ENCODE measurements around the gene FABP7.

DNA sequence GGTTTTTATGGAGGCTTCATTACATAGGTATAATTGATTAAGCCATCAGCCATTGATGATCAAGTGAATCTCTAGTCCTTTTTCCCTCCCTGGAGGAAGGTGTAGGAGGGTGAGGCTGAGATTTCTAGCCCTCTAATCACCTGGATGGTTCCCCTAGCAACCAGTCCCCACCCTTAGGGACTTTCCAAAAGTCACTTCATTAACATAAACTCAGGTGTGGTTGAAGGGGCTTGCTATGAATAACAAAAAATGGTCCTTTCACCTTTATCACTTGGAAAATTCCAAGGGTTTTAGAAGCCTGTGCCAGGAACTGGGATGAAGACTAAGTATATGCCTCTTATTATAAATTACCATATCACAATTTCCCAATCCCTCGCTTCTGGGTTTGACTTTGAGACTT lies 49.9 kb downstream of the FABP7 start:
- TF ChIP-seq POLR2AphosphoS5 (IDR thresholded peaks at IDR 0.05; ENCODE audit: low read depth, low read length) (no peak), SIN3A (IDR thresholded peaks at IDR 0.05; ENCODE audit: low read depth) (no peak), EZH2 (IDR thresholded peaks at IDR 0.05) (no peak), EZH2phosphoT487 (IDR thresholded peaks at IDR 0.05; ENCODE audit: borderline replicate concordance) (no peak), POLR2A (IDR thresholded peaks at IDR 0.05; ENCODE audit: borderline replicate concordance, extremely low read depth, insufficient read depth, insufficient read length) (no peak), RAD21 (IDR thresholded peaks at IDR 0.05; ENCODE audit: low read depth) (no peak), SP1 (IDR thresholded peaks at IDR 0.05; ENCODE audit: low read depth) (no peak), YY1 (IDR thresholded peaks at IDR 0.05; ENCODE audit: extremely low read depth, insufficient replicate concordance, low read depth, low read length) (no peak), TCF7L2 (IDR thresholded peaks at IDR 0.05; ENCODE audit: borderline replicate concordance, extremely low read depth, insufficient read depth, insufficient read length) (no peak)
- TF ChIP-seq, protein P1, sequence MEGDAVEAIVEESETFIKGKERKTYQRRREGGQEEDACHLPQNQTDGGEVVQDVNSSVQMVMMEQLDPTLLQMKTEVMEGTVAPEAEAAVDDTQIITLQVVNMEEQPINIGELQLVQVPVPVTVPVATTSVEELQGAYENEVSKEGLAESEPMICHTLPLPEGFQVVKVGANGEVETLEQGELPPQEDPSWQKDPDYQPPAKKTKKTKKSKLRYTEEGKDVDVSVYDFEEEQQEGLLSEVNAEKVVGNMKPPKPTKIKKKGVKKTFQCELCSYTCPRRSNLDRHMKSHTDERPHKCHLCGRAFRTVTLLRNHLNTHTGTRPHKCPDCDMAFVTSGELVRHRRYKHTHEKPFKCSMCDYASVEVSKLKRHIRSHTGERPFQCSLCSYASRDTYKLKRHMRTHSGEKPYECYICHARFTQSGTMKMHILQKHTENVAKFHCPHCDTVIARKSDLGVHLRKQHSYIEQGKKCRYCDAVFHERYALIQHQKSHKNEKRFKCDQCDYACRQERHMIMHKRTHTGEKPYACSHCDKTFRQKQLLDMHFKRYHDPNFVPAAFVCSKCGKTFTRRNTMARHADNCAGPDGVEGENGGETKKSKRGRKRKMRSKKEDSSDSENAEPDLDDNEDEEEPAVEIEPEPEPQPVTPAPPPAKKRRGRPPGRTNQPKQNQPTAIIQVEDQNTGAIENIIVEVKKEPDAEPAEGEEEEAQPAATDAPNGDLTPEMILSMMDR (IDR thresholded peaks at IDR 0.05 in 2 of 3, conservative IDR thresholded peaks at IDR 0.05 in 1 of 3; ENCODE audit: borderline replicate concordance in 1 of 3, insufficient read depth in 1 of 3, low read depth in 2 of 3, low read length in 2 of 3) = no peak
- TF ChIP-seq, protein P2, sequence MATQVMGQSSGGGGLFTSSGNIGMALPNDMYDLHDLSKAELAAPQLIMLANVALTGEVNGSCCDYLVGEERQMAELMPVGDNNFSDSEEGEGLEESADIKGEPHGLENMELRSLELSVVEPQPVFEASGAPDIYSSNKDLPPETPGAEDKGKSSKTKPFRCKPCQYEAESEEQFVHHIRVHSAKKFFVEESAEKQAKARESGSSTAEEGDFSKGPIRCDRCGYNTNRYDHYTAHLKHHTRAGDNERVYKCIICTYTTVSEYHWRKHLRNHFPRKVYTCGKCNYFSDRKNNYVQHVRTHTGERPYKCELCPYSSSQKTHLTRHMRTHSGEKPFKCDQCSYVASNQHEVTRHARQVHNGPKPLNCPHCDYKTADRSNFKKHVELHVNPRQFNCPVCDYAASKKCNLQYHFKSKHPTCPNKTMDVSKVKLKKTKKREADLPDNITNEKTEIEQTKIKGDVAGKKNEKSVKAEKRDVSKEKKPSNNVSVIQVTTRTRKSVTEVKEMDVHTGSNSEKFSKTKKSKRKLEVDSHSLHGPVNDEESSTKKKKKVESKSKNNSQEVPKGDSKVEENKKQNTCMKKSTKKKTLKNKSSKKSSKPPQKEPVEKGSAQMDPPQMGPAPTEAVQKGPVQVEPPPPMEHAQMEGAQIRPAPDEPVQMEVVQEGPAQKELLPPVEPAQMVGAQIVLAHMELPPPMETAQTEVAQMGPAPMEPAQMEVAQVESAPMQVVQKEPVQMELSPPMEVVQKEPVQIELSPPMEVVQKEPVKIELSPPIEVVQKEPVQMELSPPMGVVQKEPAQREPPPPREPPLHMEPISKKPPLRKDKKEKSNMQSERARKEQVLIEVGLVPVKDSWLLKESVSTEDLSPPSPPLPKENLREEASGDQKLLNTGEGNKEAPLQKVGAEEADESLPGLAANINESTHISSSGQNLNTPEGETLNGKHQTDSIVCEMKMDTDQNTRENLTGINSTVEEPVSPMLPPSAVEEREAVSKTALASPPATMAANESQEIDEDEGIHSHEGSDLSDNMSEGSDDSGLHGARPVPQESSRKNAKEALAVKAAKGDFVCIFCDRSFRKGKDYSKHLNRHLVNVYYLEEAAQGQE (IDR thresholded peaks at IDR 0.05; ENCODE audit: low read depth) = no peak
- TF ChIP-seq, protein P3, sequence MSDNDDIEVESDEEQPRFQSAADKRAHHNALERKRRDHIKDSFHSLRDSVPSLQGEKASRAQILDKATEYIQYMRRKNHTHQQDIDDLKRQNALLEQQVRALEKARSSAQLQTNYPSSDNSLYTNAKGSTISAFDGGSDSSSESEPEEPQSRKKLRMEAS (IDR thresholded peaks at IDR 0.05) = no peak
